Measurements from ENCODE around the gene RALGPS1.

RALGPS1 gene

DNA sequence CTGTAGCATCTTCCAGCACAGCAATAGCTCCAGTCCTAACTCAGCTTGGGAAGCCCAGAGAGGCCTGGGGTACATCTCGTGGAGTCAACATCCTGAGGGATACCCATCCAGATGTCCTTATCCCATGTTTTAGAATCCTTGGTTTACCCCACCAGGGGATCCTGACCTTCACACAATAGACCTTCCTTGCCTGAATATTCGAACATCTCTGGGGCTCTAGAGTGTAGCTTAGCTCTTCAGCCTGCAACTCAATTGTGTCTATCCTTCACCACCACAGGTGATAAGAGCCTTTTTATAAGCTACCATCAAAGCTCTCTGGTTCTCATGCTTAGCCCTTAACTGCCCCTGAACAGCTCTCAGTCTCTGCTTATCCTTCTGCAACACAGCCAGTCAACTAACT, 7.5 kb upstream of the RALGPS1 start:
- no peak for DNase-seq

DNA sequence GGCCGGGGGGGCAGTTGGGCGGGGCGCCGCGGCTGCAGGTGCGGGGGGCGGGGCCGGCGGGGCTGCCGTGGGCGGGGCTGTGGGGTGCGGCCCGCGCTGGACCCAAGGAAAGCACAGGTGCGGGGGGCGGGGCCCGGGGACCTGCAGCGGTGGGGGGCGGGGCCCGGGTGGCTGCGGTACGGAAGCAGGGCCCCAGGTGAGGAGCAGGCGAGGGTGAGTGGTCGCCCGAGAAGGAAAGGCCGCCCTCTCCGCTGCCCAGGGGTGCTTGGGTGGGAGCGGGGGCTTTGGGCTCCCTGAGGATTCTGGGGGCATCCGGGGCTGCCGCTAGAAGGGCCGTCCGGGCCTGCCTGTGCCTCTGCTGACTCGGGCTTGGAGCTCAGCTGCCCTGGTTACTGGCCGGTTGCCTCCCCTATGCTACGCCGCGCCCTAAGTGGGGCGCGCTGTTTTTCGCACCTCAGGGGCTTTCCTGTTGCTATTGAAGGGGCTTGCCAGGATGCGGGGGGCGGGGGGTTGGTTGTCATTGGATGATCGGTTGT, 767 bp downstream of the RALGPS1 start:
- DNase-seq: peak; percentile 43

DNA sequence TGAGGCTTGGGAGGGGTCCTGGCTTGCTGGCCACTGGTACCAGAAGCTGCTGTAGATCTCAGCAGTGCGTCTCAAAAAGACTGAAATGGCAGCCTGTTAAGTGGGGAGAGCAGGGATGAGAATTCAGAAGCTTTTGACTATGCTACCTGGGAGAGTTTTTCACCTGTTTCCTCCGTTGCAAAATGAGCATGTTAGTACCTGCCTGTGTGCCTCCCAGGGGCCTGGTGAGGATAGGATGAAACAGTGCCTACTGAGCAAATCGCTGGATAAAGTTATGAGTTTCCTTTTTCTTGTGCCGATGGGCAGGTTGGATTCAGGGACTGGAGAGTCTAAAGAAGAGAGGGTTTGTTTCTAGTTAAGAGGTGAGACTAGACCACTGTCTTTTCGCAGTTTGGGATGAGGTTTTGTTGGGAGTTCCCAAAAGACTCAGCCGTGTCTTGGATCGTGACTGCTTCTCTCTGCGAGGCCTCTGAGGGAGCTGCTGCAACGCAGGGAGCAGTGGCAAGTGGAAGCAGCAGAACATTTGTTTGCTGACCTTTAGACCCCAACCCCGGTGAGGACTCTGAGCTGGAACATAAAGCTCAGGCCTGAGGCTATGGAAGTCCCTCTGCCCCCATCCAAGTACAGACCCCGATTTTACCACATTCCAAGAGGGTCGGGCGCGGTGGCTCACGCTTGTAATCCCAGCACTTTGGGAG, 1.4 kb downstream of the RALGPS1 start:
- DNase-seq: no peak

DNA sequence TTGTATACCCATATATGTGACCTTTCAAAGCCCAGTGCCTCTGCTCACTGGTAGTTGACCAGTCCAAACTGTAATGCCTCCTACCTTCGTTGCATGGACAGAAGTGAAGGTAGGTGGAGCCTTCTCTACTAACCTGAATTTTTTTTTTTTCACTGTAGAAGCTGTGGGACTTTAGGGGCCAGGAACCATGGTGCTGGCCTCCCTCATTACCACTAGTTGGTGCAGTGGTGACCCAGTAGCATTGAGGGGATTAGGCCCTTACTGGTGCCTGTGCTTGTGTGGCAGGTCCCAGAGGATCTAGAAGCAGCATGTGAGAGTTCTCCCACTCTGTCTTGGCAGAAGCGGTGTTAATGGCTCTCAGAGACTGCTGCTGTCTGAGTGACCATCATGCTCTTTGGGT, 2.3 kb downstream of the RALGPS1 start:
- no peak for DNase-seq

DNA sequence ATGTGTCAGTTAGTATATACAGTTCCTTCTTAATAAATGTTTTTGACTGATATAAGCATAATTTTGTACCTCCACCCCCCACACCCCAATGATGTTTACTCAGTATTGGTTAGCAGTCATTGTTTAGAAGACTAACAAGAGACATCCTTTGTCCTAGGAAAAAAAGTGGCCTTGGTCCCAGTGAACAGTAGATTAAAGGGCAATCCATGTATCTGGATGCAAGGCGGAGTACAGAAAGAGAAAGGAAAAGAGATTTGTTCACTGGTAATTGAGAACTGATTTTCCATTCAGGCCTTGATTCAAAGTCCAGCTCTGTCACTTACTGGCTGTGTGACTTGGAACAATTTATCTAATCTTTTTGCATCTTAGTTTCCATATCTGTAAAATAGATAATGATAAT, 4.6 kb downstream of the RALGPS1 start:
- no peak for DNase-seq

DNA sequence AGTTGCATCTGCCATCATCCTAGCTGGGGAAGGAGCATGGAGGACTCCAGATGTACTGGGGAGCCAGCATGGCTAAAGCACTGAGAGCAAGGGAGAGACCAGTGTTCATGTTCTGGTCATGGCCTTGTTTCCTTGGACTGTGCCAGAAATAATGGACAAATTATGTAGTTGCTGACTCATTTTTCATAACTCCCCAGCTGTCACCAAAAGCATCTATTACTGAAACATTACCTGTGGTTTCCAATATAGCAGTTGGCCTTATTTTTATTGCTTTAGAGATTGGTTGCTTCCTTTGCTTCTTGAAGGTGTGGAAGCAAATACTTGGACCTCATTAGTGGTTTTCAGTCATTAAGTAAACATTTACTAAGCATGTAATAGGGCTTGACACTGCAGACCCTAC, 11.3 kb downstream of the RALGPS1 start:
- no peak for DNase-seq

DNA sequence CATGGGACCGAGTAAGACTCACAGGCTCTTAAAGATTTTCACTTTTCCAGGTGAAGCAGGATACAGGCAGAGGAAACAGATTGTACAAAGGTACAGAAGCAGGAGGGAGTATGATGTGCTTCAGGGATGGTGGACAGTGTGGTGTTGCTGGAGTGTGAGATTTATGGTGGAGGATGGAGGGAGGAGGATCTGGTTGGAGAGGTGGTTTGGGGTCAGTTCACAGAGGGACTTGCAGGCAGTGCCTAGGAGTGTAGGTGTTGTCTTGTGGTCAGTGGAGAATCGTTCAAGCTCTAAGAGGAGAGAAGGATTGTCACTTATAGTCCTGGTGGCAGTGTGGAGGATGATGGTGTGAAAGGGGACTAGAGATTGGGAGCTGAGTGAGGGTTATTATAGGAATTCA, 11.8 kb downstream of the RALGPS1 start:
- no peak for DNase-seq

DNA sequence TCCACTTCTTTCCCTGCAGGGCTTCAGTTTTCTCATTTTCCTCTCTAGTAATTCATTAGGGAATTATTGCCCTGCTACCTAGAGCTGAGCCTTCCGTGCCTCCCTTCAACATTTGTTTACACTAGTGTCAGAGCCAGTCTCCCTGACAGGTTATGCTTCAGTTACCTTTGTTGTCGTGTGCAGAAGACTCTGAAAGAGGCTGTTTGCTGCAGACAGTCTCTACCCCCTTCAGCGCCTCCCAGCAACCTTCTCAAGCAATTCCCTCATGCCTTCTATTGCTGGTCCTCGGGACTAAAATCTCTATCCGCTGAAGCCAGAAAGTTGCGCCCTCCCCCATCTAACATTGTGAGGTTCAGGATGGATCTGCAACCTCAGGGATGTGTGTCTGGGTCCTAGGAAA, 12.8 kb downstream of the RALGPS1 start:
- no peak for DNase-seq

DNA sequence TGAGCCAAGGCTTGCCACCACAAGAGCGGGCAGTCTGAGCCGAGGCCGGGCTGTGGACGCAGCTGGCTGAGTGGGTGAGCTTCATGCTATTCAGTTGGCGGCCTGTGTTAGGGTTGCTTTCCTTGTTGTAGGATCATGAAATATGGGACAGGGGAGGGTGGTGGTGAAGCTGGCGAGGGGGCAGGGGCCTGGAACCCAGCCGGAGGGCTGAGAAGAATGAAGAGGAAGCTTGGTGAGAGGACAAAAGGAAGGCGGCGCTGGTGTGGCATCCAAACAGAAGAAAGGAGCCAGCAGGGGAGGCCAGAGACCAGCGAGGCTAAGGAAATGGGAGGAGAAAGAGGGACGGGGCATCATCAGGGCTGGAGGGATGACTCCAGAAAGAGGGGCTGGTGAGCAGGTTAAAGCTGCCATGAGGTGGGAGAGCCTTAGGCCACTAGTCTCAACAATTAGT, 18.3 kb downstream of the RALGPS1 start:
- no peak for DNase-seq

DNA sequence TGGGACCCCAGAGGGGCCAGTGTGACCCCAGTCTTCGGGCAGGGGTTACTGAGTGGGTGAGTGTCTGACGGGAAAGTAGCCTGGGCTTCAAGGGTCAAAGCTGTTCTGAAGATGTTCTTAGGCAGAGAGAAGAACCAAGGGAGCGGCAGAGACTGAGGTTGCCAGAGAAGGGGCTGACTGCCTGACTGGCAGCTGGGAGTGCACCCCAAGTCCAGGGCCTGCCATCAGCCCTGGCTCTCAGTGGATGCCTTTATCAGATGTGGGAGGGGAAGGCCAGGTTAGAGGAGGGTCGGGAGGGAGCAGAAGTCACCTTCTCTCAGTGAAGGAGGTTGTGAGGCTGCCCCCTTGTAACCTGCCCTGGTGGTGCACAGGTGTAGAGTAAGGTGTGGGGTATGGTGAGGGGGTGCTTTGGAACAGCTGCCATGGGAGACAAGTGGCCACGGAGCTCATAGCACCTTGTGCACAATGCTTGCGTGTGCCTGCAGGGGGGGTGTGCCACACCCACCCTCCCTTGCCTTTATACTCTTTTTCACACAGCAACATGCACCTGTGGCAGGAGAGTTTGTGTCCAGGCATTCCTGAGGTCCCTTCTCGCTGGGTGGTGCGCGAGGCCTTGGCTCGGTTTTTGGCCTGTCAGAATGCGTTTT, 18.9 kb downstream of the RALGPS1 start:
- no peak for DNase-seq

DNA sequence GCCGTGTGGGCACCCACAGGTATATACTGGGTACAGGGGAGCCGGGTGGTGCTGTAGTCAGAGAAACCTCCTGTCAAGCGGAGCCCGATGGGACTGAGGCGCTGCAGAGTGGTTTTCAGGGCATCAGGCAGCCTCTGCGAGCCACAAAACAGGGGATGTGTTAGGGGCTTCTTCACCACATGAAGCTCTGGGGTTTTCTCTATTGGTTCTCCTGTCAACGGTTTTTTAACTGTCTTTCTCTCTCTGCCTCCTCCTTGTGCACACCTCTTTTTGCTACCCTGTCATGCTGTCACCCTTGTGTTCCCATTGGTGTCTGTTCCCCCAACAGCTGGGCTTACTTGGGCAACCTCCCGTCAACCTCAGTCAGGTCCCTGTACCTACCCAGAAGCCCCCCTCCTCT, 19.9 kb downstream of the RALGPS1 start:
- DNase-seq: no peak

DNA sequence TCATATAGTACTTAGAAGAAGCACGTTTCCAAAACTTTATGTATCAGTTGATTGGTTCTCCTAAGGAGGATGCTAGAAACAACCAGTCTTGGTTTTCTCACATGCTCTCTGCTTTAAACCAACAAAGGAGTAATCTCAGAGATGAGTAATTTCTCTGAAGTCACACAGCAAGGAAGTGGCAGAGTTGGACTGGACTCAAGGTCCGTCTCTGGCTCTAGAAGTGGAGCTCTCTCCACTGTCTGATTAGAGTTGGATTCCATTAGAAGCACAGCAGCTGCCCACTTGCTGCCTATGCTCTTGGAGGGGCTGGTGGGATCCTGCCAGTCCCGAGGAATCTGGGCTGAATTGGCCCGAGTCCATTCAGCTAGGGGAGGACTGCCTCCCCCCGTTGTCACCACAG, 21.0 kb downstream of the RALGPS1 start:
- DNase-seq: no peak

DNA sequence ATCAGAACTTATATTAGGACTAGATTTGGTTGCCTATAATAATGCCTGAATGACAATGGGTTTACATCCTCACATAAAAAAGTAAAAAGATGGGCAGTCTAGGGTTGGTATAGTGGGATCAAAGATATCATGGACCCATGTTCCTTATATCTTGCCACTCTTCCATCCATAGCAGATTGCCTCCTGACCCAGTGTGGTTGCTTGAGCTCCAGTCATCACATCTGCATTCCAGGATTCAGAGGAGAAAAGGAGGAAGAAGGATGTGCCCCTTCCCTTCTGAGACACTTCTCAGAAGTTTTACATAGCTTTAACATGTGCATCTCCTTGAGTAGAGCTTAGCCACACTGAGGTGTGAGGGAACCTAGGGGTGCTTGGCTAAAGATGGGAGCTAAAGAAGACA, 22.9 kb downstream of the RALGPS1 start:
- DNase-seq: no peak

DNA sequence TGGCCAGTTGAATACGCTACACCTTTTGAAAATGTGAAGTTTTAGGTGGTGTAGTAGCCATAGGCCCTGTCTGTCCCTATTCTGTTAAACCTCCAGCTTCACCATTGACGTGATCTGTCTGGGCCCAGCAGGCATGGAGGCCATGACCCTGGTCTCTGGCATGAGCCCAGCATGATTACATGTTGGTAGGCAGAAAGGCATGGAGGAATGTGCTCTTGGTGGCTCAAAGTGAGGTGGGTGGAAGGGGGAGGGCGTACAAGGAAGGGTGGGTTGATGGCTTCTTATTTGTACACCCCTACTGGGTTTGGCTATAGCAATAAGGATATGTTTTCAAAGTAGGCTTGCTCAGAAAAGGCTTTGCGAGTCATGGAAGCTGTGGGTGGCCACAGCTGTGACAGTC, 23.7 kb downstream of the RALGPS1 start:
- no peak for DNase-seq

DNA sequence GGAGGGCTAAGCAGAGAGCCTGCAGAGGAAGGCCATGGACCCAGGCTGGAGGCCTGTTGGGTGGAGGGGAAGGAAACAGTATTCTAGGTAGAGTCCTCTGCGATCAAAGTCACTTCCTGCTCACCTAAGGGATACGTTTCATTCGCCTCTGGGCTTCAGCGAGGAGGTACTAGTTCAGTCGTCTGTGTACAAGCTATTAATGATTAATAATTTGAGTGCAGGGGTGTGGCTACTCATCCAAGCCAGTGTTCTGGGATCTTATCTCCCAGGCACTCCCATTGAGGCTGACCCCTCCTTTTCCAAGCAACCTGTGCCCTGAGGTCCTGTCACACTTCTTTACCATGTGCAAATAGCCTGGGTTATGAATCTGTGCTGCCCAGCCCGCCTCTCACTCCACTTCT, 25.2 kb downstream of the RALGPS1 start:
- DNase-seq: no peak

DNA sequence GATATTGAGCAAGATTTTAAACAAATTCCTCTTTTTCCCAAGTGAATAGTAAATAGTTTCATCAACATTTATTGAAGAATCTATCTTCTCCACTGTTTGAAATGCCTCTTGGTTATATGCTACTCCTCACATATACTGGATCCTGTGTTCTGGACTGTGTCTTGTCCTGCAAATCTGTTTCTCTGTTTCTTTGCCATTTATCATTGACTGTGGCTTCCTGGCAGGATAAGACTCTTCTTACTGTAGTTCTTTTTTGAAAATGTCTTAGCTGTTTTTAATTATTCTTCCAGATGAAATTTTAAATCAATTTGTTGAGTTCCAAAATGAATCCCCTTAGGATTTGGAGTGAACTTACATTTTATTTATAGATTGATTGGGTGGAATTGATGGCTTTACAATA, 27.8 kb downstream of the RALGPS1 start:
- DNase-seq: no peak

DNA sequence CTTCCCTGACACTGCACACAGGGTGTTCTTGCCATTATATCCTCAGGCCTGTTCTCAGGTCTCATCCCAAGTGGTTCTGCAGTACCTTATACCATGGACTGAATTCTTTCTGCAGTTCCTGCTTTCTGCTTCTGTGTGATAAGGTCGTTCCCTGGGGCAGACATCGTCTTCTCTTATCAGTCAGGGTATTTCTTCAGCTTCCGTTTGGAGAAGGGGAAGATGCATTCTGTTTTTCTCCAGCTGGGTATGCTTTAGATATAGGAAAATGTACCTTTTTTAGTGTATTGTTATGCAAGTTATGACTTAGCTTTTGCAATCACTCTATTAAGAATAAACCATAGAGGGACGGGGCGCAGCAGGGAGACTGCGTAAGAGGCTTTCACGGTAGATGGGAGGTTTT, 31.1 kb downstream of the RALGPS1 start:
- no peak for DNase-seq

DNA sequence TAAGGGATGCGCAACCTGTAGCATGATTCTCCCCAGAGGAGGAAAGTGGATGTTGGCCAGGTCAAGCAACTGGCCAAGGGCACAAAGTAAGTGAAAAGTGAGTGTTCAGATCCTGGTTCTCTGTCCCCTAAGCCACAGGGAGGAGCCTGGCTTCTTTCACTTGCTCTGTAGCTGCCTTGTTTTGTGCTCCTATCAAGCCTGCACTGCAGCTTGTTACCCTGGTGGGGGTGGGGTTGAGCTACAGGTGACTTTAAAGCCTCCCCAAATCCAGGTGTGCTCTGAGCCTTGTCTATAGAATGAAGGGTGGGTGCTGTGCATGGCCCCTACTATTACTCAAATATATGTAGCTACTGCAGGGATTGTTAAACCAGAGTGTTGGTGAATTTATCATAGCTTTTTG, 32.9 kb downstream of the RALGPS1 start:
- no peak for DNase-seq

DNA sequence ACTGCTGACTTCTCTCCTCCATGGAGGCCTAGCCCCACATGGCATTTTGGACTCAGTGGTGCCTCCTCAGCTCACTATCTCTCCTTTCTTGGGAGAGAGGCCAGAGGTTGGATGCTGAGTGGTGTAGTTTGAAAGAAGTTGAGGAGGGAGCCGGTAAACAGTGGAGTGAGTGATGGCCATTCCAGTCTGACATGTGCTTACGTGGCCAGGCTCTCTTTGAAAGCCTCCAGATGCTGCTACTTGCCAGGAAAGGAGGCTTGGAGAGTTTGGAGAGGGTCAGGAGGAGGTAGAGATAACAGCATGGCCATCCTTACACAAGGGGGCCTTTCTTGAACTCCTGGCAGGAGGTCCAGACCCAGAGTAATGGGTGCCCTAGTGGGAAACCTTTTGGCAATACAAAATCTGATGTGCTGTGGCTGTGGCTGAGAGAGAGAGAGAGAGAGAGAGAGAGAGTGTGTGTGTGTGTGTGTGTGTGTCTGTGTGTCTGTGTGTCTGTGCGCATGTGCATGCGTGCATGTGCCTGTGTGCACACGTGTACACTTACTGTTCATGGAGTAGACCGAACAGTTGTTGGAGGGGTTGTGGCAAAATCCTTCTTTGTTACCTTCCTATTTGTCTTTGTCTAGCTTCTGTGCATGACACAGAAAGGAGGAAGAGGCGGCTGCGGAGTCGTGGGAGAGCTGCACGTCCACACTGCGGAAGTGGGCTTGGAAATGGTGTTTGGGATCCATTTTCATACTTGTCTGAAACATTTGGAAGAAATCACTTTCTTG, 37.8 kb downstream of the RALGPS1 start:
- DNase-seq: no peak

DNA sequence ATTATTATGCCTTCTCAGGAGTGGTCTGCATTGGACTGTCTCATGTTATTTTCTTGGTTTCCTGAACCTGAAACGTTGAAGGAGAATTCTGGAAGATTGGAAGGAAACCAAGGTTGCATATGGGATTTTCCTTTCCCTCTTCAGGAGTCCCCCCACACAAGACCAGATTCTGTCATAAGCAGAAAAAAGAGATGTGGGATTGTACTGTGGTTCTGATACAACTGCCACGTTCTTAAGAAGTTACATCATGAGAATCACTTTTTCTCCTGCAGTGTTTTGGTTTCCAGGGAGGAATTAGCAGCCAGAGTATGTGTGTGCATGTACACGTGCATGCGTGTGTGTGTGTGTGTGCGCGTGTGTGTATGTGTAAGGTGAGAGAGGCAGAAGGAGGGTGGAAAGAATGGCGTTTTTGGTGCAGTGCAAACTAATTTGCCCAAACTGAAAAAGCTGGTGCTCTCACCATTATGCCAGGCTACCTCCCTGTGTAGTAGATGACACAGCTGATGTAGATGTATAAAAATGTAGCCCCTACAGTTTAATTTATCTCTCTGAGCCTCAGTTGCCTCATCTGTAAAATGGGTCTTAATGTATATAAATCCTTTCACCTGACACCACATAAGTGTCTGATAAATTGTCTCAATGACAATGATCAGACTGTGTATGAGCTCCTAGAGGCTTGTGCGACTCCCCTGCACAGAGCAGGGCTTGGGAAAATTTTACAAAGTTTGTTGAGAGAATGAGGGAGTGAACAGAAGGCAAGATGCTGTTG, 38.6 kb downstream of the RALGPS1 start:
- no peak for DNase-seq

DNA sequence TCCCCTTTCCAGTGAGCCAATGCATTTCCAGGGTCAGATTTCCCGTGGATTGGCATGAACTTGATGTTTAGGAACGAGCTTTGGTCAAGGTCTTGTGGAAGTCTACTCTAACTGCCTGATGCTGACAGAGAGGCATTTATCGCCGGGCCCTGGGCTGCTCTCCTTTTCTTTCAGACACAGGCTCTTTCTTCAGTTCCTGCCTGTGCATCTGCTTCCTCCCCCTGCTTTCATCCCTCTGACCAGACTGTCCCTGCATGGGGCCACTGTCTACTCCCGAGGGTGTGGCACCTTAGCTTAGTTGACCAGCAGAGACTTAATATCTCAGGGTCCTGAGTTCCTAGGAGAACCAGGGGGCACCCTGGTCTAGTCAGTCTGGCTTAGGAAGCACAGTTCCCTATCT, 41.2 kb downstream of the RALGPS1 start:
- DNase-seq: no peak

DNA sequence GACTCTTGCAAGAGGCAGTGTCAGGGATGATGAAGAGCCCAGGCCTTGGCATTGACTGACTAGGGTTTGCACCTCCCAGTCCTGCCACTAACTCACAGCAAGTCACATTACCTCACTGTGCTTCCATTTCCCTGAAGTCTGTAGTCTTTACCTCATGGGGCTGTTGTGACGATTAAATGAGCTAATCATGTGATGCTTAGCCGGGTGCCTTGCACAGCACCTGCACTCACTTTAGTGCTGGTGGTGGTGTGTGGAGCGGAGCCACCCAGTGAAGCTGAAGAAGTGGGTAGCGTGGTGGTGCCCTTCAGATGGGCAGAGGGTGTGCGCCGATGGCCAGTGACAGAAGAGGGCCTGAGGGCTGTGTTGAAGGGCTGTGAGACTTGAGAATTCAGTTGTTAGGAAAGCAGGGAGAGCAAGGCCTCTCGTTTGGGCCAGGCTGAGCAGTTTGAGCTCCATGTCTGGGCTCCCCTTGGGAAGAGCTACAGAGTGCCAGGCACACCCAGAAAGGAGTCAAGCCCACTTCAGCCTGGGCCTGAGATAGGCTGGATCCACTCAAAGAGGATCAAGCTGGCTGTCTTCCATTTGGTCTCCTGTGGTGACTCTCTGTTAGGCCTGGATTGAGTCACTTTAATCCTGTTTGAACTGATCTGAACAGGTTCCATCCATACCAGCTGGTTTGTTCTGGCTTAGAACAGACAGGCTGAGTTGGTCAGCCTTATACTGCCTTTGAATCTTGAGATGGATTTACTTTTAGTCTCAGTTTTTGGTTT, 42.5 kb downstream of the RALGPS1 start:
- no peak for DNase-seq

All from activated naive CD4-positive, alpha-beta T cell treated with anti-CD3 and anti-CD28 coated beads, Interleukin-2, amount 50 U/mL, for 16 hours (primary cell).